ENCODE measurements around the gene ST8SIA5.

DNA sequence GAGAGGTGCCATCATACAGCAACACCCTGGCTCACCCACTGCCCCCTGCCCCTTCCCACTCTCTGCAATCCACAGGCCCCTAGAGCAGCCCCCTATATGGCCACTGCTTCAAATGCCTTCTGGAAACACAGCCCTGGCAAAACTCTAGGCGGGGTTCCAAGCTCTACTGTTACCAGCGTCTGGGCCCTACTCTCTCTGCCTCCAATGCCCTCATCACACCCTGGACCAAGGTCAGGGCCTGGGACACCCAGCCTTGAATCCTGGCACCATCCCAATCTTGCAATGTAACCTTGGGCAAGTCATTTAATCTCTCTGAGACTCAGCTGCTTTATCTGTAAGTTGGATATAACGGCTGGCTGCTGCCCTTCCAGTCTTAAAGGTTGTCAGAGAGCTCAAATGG is 60.6 kb downstream of the ST8SIA5 start:
- TF ChIP-seq RAD21 (IDR thresholded peaks at IDR 0.05; ENCODE audit: low read depth) (no peak), ZNF274 (IDR thresholded peaks at IDR 0.05; ENCODE audit: low read depth, low read length) (no peak), YY1 (IDR thresholded peaks at IDR 0.05; ENCODE audit: extremely low read depth, insufficient replicate concordance, low read depth, low read length) (no peak), CEBPB (IDR thresholded peaks at IDR 0.05; ENCODE audit: low read depth) (no peak), POLR2AphosphoS5 (IDR thresholded peaks at IDR 0.05; ENCODE audit: low read depth, low read length) (no peak), EZH2 (IDR thresholded peaks at IDR 0.05) (no peak), POLR2A (IDR thresholded peaks at IDR 0.05; ENCODE audit: borderline replicate concordance, extremely low read depth, insufficient read depth, insufficient read length) (no peak)
- TF ChIP-seq, protein P1, sequence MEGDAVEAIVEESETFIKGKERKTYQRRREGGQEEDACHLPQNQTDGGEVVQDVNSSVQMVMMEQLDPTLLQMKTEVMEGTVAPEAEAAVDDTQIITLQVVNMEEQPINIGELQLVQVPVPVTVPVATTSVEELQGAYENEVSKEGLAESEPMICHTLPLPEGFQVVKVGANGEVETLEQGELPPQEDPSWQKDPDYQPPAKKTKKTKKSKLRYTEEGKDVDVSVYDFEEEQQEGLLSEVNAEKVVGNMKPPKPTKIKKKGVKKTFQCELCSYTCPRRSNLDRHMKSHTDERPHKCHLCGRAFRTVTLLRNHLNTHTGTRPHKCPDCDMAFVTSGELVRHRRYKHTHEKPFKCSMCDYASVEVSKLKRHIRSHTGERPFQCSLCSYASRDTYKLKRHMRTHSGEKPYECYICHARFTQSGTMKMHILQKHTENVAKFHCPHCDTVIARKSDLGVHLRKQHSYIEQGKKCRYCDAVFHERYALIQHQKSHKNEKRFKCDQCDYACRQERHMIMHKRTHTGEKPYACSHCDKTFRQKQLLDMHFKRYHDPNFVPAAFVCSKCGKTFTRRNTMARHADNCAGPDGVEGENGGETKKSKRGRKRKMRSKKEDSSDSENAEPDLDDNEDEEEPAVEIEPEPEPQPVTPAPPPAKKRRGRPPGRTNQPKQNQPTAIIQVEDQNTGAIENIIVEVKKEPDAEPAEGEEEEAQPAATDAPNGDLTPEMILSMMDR (IDR thresholded peaks at IDR 0.05 in 2 of 3, conservative IDR thresholded peaks at IDR 0.05 in 1 of 3; ENCODE audit: borderline replicate concordance in 1 of 3, insufficient read depth in 1 of 3, low read depth in 2 of 3, low read length in 2 of 3) = no peak

Data from HCT116 (cell line).